OCI-LY7 (cell line): ENCODE measurements around the gene UBE2G2. TPM values are rescaled to one million over a fixed set of nuclear protein-coding genes. Genes with fewer than 3 reads are reported as not detected.

Source experiments
- BruUV-seq: library from RNA; stranded (reverse); fragments of 400-500 nt; replicated peaks from 2 replicates; lab custom pipeline; 2021; lab: Mats Ljungman, UMichigan
- CTCF ChIA-PET: fragments of 300-600 bp; sonication (Branson Sonifier 250); formaldehyde crosslinking; loops from one replicate; lab custom pipeline; 2022; ENCODE audit warnings: antibody characterized with exemption; ENCODE audit not compliant: unreplicated experiment; lab: Charles Lee
- POLR2A ChIA-PET: fragments of 300-600 bp; sonication (Branson Sonifier 250); formaldehyde crosslinking; loops from one replicate; lab custom pipeline; 2022; ENCODE audit warnings: antibody characterized with exemption; lab: Charles Lee
- DNase-seq: peaks from one replicate; pipeline ENCODE4 v3.0.0-alpha.2; 2015; ENCODE audit warnings: low spot score
- H2AFZ ChIP-seq: fragments of 200-600 bp; sonication (generic), shearing (Covaris generic); 2 replicates; pipeline ENCODE4 v1.6.1; 2014; ENCODE audit warnings: mild to moderate bottlenecking, antibody characterized with exemption, low read length, moderate library complexity
- H3K27ac ChIP-seq: fragments of 200-600 bp; sonication (generic); 2 replicates; pipeline ENCODE4 v1.5.1; 2014; ENCODE audit warnings: mixed run types, low read depth, mild to moderate bottlenecking, moderate library complexity, low read length, inconsistent platforms; ENCODE audit not compliant: poor library complexity, severe bottlenecking
- H3K36me3 ChIP-seq: fragments of 200-600 bp; sonication (generic); 2 replicates; pipeline ENCODE4 v1.6.1; 2014; ENCODE audit warnings: mild to moderate bottlenecking, antibody characterized with exemption, low read length, moderate library complexity, mixed read lengths; ENCODE audit not compliant: insufficient read depth
- H3K4me1 ChIP-seq: fragments of 200-600 bp; sonication (generic); 2 replicates; pipeline ENCODE4 v1.5.1; 2014; ENCODE audit warnings: mild to moderate bottlenecking, low read length; ENCODE audit not compliant: insufficient read depth, poor library complexity, severe bottlenecking
- H3K4me2 ChIP-seq: fragments of 200-600 bp; sonication (generic); 2 replicates; pipeline ENCODE4 v1.6.1; 2014; ENCODE audit warnings: mild to moderate bottlenecking, low read length
- H3K4me3 ChIP-seq: fragments of 200-600 bp; sonication (generic); 2 replicates; pipeline ENCODE4 v1.5.1; 2014; ENCODE audit warnings: mild to moderate bottlenecking, low read depth, low read length; ENCODE audit not compliant: poor library complexity, severe bottlenecking
- H3K79me2 ChIP-seq: fragments of 200-600 bp; sonication (generic); 2 replicates; pipeline ENCODE4 v1.6.1; 2016; ENCODE audit warnings: low read depth, mild to moderate bottlenecking, low read length, moderate library complexity, mixed read lengths; ENCODE audit not compliant: insufficient read depth
- H3K9me2 ChIP-seq: fragments of 200-600 bp; sonication (generic); 2 replicates; pipeline ENCODE4 v1.6.1; 2016; ENCODE audit warnings: mild to moderate bottlenecking, low read length, mixed read lengths; ENCODE audit not compliant: insufficient read depth
- H3K9me3 ChIP-seq: fragments of 200-600 bp; sonication (generic); 2 replicates; pipeline ENCODE4 v1.6.1; 2014; ENCODE audit warnings: mild to moderate bottlenecking, mixed run types, low read length, mixed read lengths
- H4K20me1 ChIP-seq: fragments of 200-600 bp; sonication (generic); 2 replicates; pipeline ENCODE4 v1.6.1; 2014; ENCODE audit warnings: mild to moderate bottlenecking, antibody characterized with exemption, low read length, moderate library complexity, mixed read lengths; ENCODE audit not compliant: insufficient read depth
- EZH2phosphoT487 ChIP-seq: fragments of 200-600 bp; sonication (generic); IDR thresholded peaks from 2 replicates; pipeline ENCODE4 v1.6.1; 2018; ENCODE audit warnings: low read depth, borderline replicate concordance, mild to moderate bottlenecking, mixed run types, antibody characterized with exemption, low read length, moderate library complexity, mixed read lengths
- intact Hi-C: fragments of 100-400 bp; cut with micrococcal nuclease; formaldehyde crosslinking; loops from one replicate; pipeline ENCODE4 v1.10.0; 2022; ENCODE audit not compliant: unreplicated experiment
- total RNA-seq, 2 experiments: library from RNA; depleted of rRNA in 1 of 2; stranded (reverse); fragments of >200 nt in 1 of 2; shearing (Covaris generic) in 1 of 2; gene quantifications; 2 replicates each; pipeline ENCODE4 v1.2.3, GENCODE V29; 2014 to 2022
- TF ChIP-seq, protein P1 (sequence below): fragments of 200-600 bp; sonication (generic); conservative IDR thresholded peaks from 2 replicates; pipeline ENCODE4 v1.5.1; 2014; ENCODE audit warnings: mild to moderate bottlenecking, antibody characterized with exemption, low read length, moderate library complexity, mixed read lengths

The UBE2G2 gene
- total RNA-seq, 2 experiments from 2014 or later, result 104 to 141 TPM

DNA sequence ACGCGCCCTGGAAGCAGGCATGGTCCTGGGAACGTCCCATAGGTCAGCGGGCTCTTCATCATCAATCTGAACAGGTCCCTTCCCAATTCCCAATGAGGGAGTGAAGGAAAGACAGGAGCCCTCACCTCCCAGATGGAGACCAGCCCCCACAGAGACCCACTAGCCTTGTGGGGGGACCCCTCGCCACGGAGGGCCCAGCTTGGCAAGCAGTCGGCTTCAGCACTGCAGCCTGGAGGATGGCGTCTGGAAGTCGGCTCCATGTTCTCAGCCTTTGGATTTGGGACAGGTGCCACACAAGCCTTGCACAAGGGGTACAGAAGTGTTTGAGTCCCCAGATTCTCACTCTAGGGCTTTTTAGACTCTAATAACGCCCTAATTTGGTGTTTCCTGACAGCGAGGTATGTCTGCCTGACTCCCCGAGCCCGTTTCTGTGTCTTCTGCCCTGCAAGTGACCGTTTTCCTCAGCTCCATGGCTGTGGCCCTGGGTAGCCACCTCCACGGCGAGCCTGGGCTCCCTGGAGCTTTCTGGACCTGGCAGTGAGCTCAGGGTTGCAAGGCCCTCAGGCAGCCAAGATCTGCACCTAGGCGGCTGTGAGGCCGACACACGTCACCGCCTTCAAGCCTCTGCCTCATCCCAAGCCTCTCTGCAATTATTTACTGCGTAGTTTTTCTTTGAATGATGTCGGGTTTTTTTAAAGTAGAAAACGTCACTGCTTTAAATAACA, 41.3 kb upstream of the UBE2G2 start:
- Histone ChIP-seq H3K4me1 (no peaks in the 10 kb centered on the region), H3K79me2 (no peaks in the 10 kb centered on the region), H3K9me3 (no peaks in the 10 kb centered on the region), H3K36me3 (no peaks in the 10 kb centered on the region), H3K9me2 (no peaks in the 10 kb centered on the region), H3K27ac (no peak overlapping the region), H3K4me3 (no peak overlapping the region), H2AFZ (no peak overlapping the region), H3K4me2 (no peak overlapping the region), H4K20me1 (no peaks in the 10 kb centered on the region)
- no peak for TF ChIP-seq EZH2phosphoT487
- TF ChIP-seq, protein P1, sequence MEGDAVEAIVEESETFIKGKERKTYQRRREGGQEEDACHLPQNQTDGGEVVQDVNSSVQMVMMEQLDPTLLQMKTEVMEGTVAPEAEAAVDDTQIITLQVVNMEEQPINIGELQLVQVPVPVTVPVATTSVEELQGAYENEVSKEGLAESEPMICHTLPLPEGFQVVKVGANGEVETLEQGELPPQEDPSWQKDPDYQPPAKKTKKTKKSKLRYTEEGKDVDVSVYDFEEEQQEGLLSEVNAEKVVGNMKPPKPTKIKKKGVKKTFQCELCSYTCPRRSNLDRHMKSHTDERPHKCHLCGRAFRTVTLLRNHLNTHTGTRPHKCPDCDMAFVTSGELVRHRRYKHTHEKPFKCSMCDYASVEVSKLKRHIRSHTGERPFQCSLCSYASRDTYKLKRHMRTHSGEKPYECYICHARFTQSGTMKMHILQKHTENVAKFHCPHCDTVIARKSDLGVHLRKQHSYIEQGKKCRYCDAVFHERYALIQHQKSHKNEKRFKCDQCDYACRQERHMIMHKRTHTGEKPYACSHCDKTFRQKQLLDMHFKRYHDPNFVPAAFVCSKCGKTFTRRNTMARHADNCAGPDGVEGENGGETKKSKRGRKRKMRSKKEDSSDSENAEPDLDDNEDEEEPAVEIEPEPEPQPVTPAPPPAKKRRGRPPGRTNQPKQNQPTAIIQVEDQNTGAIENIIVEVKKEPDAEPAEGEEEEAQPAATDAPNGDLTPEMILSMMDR, result no peak
- no TSS peak for BruUV-seq
- CTCF ChIA-PET, result no interaction called here
- POLR2A ChIA-PET, result no interaction called here
- intact Hi-C loops, result no loop called here
- no peak for DNase-seq

DNA sequence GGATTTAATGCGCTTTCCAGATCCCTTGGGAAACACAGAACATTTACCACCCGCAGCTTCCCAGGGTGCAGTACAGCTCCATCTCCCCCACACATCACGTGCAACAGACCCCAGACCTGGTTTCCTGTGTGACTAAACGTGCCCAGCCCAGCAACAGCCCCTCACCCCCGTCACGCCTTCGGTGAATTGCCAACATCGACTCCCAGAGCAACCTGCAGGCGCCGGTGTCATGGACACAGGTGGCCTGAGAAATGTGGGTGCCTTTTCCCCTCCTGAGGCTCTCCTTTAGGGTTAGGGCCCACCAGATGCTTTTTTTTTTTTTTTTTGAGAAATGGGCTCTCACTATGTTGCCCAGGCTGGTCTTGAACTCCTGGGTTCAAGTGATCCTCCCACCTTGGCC, 40.5 kb upstream of the UBE2G2 start:
- Histone ChIP-seq H3K36me3 (no peaks in the 10 kb centered on the region), H3K4me3 (no peak overlapping the region), H3K9me2 (no peaks in the 10 kb centered on the region), H3K4me1 (no peaks in the 10 kb centered on the region), H3K9me3 (no peaks in the 10 kb centered on the region), H3K27ac (no peak overlapping the region), H4K20me1 (no peaks in the 10 kb centered on the region), H3K4me2 (no peak overlapping the region), H3K79me2 (no peaks in the 10 kb centered on the region), H2AFZ (no peak overlapping the region)
- ChIA-PET POLR2A (no interaction called here), CTCF (no interaction called here)
- intact Hi-C loops, result no loop called here
- no peak for TF ChIP-seq EZH2phosphoT487
- TF ChIP-seq, protein P1, result no peak
- BruUV-seq, result no TSS peak
- no peak for DNase-seq

DNA sequence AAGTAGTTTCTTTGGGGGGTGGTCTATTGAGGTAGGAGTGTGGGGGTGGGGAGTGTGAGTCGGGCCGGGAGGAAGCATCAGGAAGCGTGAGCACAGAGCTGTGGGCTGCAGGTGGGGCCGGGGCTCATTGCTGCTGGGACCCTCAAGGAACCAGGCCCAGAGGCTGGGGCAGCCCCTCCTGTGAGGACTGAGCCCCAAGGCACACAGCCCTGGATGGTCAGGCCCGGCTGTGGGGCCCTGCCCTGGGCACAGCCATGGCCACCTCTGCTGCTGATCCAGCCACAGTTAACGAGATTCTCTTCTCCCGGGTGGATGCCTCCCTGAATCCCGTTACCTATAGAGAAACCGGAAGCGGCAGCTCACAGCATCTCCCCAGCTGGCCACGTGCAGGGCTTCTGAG, 39.2 kb upstream of the UBE2G2 start:
- Histone ChIP-seq H4K20me1 (no peaks in the 10 kb centered on the region), H3K4me1 (no peaks in the 10 kb centered on the region), H3K36me3 (no peaks in the 10 kb centered on the region), H3K79me2 (no peaks in the 10 kb centered on the region), H3K27ac (no peak overlapping the region), H2AFZ (no peak overlapping the region), H3K4me3 (no peak overlapping the region), H3K9me2 (no peaks in the 10 kb centered on the region), H3K4me2 (no peak overlapping the region), H3K9me3 (no peaks in the 10 kb centered on the region)
- ChIA-PET CTCF (no interaction called here), POLR2A (interaction anchor here (0.6 kb wide), 1 partner anchor 1231 kb away, joined by 5 read pairs; no protein-coding TSS in a partner anchor)
- intact Hi-C loops, result no loop called here
- no peak for DNase-seq
- TF ChIP-seq, protein P1, result no peak
- no peak for TF ChIP-seq EZH2phosphoT487
- no TSS peak for BruUV-seq
